Measurements from ENCODE around the gene FAM114A1. TPM values are rescaled to one million over a fixed set of nuclear protein-coding genes. Genes with fewer than 3 reads are reported as not detected.

The FAM114A1 gene
- total and polyA plus RNA-seq, 2 of the 8 experiments (the other 6 are each of a cell fraction or from before 2014, with no cell fraction given): 9.5 to 12.0 TPM

- Histone ChIP-seq H3K4me1 (replicated peaks in 1 of 4; ENCODE audit: control insufficient read depth in 3 of 4, insufficient read depth in 4 of 4, low read length in 3 of 4) (no peaks in the 10 kb centered on the region), H2AK5ac (ENCODE audit: low read depth, low read length) (no peak overlapping the region), H3K27ac (ENCODE audit: low read depth, low read length) (no peak overlapping the region), H3K9me3 (ENCODE audit: insufficient read depth in 2 of 2, low read depth in 1 of 2, low read length in 1 of 2) (no peaks in the 10 kb centered on the region), H2BK120ac (replicated peaks; ENCODE audit: low read depth, low read length) (no peak overlapping the region), H3K18ac (ENCODE audit: extremely low read depth, low read length) (no peak overlapping the region), H2BK20ac (ENCODE audit: low read length) (no peak overlapping the region), H2AFZ (ENCODE audit: low read length) (no peak overlapping the region), H2BK5ac (ENCODE audit: low read depth, low read length) (no peak overlapping the region), H3K79me1 (ENCODE audit: low read depth, low read length) (no peaks in the 10 kb centered on the region), H3K56ac (replicated peaks; ENCODE audit: insufficient read length, low read depth, low read length) (no peak overlapping the region), H4K20me1 (replicated peaks in 1 of 2; ENCODE audit: control insufficient read depth in 1 of 2, insufficient read depth in 2 of 2, low read length in 2 of 2) (no peaks in the 10 kb centered on the region), H3K14ac (ENCODE audit: insufficient read length) (no peak overlapping the region), H3K36me3 (ENCODE audit: control insufficient read depth in 2 of 4, insufficient read depth in 4 of 4, low read length in 3 of 4) (no peaks in the 10 kb centered on the region; a peak in 1 of 8 replicates), H3K23me2 (ENCODE audit: low read depth, low read length) (no peaks in the 10 kb centered on the region), H4K8ac (ENCODE audit: extremely low read depth, insufficient read depth, low read length) (no peak overlapping the region), H3K4me3 (ENCODE audit: extremely low read depth in 1 of 4, insufficient read depth in 2 of 4, low read depth in 3 of 4, low read length in 4 of 4) (no peak overlapping the region), H3K4me2 (ENCODE audit: insufficient read depth in 1 of 2, low read depth in 2 of 2, low read length in 2 of 2) (no peak overlapping the region), H3K23ac (ENCODE audit: insufficient read length) (no peak overlapping the region), H4K5ac (ENCODE audit: insufficient read length, low read depth, low read length) (no peak overlapping the region), H3K4ac (replicated peaks; ENCODE audit: insufficient read length, low read depth, low read length) (no peak overlapping the region), H2BK12ac (ENCODE audit: low read depth, low read length) (no peak overlapping the region), H2BK15ac (ENCODE audit: low read length) (no peak overlapping the region), H3K79me2 (ENCODE audit: control insufficient read depth in 1 of 2, insufficient read depth in 2 of 2, low read length in 2 of 2) (no peaks in the 10 kb centered on the region), H3K9ac (replicated peaks in 1 of 4; ENCODE audit: extremely low read depth in 1 of 4, low read depth in 3 of 4, low read length in 3 of 4) (no peak overlapping the region), H3K27me3 (replicated peaks in 1 of 4; ENCODE audit: control insufficient read depth in 3 of 4, extremely low read depth in 1 of 4, insufficient read depth in 3 of 4, low read length in 3 of 4) (no peaks in the 10 kb centered on the region), H4K91ac (replicated peaks; ENCODE audit: insufficient read length, low read length) (no peak overlapping the region)
- ChIA-PET CTCF (ENCODE audit: partially characterized antibody) (interaction anchor here (1.1 to 1.8 kb wide), 3 partner anchors 16 to 220 kb away, joined by 3 read pairs; no protein-coding TSS in a partner anchor), POLR2A (ENCODE audit: partially characterized antibody) (no interaction called here)
- DNase-seq (ENCODE audit: low read depth in 1 of 2, low spot score in 2 of 2): no peak
- 90% methylated on average over 8 of the region's 8 CpGs; no CpG with 5 or more reads in 1 of the 2 experiments for WGBS, 2 experiments (ENCODE audit: extremely low coverage in 1 of 2, insufficient coverage in 1 of 2, insufficient read length in 1 of 2, insufficient replicate concordance in 2 of 2, low coverage in 1 of 2, low lambda C conversion rate in 2 of 2, missing lambda C conversion rate in 1 of 2)
- FAIRE-seq: no peak
- TF ChIP-seq PHF8 (conservative IDR thresholded peaks at IDR 0.05; ENCODE audit: low read depth, low read length): no peak
- TF ChIP-seq TAF7 (optimal IDR thresholded peaks at IDR 0.05; ENCODE audit: borderline replicate concordance, low read depth, low read length): no peak
- no peak for TF ChIP-seq EGR1 (IDR thresholded peaks at IDR 0.05; ENCODE audit: borderline replicate concordance, low read depth, low read length)
- no peak for TF ChIP-seq TAF1 (IDR thresholded peaks at IDR 0.05; ENCODE audit: low read depth, low read length)
- TF ChIP-seq CEBPB (IDR thresholded peaks at IDR 0.05; ENCODE audit: low read depth, low read length): no peak
- TF ChIP-seq TCF12 (IDR thresholded peaks at IDR 0.05; ENCODE audit: low read depth, low read length): no peak
- TF ChIP-seq NANOG (IDR thresholded peaks at IDR 0.05; ENCODE audit: insufficient read depth, low read depth, low read length, poor library complexity, severe bottlenecking): no peak
- no peak for TF ChIP-seq POLR2A (IDR thresholded peaks at IDR 0.05; ENCODE audit: control extremely low read depth in 1 of 2, low read depth in 2 of 2, low read length in 2 of 2)
- no peak for TF ChIP-seq BRCA1 (IDR thresholded peaks at IDR 0.05; ENCODE audit: low read depth, low read length)
- TF ChIP-seq RNF2 (IDR thresholded peaks at IDR 0.05; ENCODE audit: borderline replicate concordance, low read depth, low read length, missing control alignments, poor library complexity, severe bottlenecking): no peak
- no peak for TF ChIP-seq TEAD4 (IDR thresholded peaks at IDR 0.05; ENCODE audit: low read depth, low read length)
- TF ChIP-seq CTBP2 (IDR thresholded peaks at IDR 0.05; ENCODE audit: borderline replicate concordance, insufficient read depth, insufficient read length, low read length): no peak
- no peak for TF ChIP-seq RFX5 (IDR thresholded peaks at IDR 0.05; ENCODE audit: borderline replicate concordance, low read depth, low read length)
- no peak for TF ChIP-seq JUND (IDR thresholded peaks at IDR 0.05; ENCODE audit: low read length)
- TF ChIP-seq MAX (IDR thresholded peaks at IDR 0.05): no peak
Observed at GRCh38 chr4:38914854-38915253, 47.2 kb downstream of the FAM114A1 start.

Data from H1 (cell line).